HUDEP-2 (cell line): ENCODE data around the gene SLC27A3.
A peak's percentile ranks its signal among the peaks of the same experiment; 100 is the strongest.

Experiments used
- DNase-seq, 76 experiments: peaks; one replicate each; lab custom pipeline; 2025; ENCODE audit not compliant: unreplicated experiment in 76 of 76; lab: John Stamatoyannopoulos, UW

Gene SLC27A3, protein sequence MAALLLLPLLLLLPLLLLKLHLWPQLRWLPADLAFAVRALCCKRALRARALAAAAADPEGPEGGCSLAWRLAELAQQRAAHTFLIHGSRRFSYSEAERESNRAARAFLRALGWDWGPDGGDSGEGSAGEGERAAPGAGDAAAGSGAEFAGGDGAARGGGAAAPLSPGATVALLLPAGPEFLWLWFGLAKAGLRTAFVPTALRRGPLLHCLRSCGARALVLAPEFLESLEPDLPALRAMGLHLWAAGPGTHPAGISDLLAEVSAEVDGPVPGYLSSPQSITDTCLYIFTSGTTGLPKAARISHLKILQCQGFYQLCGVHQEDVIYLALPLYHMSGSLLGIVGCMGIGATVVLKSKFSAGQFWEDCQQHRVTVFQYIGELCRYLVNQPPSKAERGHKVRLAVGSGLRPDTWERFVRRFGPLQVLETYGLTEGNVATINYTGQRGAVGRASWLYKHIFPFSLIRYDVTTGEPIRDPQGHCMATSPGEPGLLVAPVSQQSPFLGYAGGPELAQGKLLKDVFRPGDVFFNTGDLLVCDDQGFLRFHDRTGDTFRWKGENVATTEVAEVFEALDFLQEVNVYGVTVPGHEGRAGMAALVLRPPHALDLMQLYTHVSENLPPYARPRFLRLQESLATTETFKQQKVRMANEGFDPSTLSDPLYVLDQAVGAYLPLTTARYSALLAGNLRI

GRCh38 chr1:153774780-153775457 lies at the start of gene SLC27A3:
SLC27A3 (plus strand) TSS chr1:153775407; CDS start chr1:153775498, 91 bp downstream.
- no peak for DNase-seq

DNA sequence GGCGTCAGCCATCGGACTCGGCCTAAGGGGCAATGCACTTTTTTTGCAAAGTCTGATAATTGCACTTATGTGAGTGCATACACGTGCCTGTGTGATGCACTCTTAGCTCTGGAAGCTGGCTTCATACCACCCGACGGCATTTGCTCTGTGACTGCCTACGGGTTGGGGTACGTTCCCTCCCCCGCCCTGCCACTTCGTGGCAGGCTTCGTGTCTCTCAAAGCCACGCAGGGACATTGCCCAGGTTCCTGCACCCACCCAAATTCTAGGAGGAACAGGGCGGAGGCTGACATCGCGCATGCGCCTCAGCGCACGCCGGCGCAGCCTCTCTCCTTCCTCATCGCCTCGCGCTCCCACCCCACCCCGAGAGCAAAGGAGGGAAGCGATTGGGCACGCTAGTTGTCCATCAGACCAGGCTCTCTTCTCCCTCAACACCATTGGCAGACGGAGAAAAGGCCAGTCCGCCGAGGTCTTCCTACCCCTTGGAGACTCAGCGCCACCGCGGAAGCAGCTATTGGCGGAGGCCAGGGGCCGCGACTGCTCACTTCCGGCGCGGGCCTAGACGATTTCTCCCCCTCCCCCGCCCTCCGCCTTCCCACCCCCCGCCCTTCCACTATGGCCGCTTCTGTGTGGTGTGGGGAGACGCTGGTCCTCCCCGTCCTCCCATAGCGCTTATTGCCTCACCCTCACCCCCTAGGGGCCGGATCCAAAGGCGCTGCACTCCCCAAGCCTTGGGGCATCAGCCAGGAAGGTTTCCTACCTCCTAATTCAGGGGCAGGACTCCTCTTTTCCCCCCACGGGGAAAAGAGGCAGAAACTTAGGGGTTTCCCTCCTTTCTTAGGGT lies 47.5 kb upstream of the SLC27A3 start, which contains the start of gene INTS3:
Gene INTS3 (plus strand): TSS at position 588 of the 842 bp plus-strand sequence. CDS start 585 bp downstream, outside the sequence.
- peak; percentile 25 to 100 (median 99) for DNase-seq

- DNase-seq = peak in 12 of 76 experiments; percentile 3 to 36 (median 20)
Measured at GRCh38 chr1:153728305-153729066, 46.7 kb upstream of the SLC27A3 start.

DNA sequence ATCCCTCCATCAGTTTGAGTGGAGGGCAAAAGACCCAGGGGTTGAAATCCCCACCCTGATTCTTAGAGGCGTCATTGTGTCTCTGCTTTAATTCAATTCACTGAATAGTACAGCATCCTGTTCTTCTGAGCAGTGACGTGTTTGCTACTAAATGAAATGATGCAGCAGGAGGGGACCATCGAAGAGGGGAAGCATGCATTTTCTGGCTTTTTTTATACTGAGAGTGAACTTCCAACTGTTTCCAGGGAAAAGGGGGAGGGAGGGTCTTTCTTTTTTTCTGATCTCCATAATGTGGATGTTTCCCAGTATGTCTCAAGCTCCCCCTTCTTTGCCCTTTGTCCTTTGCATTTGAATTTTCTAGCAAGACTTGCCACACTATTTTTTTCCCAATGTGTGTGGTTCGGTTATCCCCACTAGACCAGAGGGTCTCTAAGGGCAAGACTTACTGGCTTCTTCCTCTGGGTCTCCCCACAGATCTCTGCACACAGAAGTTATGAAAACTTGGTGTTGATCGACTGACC lies 44.7 kb upstream of the SLC27A3 start:
- no peak for DNase-seq

- DNase-seq = no peak
Measured at GRCh38 chr1:153733970-153734369, 41.2 kb upstream of the SLC27A3 start.

GRCh38 chr1:153734396-153735089 lies 40.7 kb upstream of the SLC27A3 start:
- no peak for DNase-seq

GRCh38 chr1:153735090-153735420 lies 40.2 kb upstream of the SLC27A3 start:
- no peak for DNase-seq

GRCh38 chr1:153741986-153742385 lies 33.2 kb upstream of the SLC27A3 start:
- no peak for DNase-seq

DNA sequence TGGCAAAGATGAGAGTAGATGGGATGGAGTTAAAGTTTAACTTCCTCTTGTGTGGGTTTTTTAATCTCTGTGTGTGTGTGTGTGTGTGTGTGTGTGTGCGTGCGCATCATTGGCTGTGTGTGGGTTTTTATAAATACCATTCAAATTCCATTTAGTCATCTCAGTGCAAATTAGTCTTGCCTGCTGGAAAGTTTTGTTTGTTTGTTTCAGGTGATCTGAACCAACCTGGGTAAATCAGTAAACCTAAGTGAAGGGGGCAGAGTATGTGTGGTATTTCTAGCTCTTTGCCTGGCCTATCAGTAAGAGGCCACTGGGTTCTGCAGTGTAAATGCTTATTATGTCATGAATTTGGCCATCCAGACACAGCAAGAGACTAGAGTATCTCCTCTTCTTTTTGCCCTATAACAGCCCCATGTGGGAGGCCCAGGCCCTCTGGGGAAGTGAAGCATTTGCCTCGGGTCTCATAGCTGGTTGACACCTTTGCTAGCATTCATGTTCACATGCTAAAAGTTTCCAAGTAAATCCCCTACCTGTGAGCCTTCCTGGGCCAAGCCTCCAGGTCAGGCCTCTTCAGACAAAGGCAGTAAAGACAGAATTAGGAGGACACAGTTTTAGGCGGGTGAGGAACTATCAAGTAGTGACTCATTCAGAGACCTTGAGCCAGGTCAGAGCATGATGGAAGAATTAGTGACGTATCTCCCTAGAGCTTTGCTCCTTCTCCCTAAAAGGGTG lies 32.6 kb upstream of the SLC27A3 start:
- no peak for DNase-seq

- DNase-seq = no peak
Measured at GRCh38 chr1:153745417-153745816, 29.8 kb upstream of the SLC27A3 start.

DNA sequence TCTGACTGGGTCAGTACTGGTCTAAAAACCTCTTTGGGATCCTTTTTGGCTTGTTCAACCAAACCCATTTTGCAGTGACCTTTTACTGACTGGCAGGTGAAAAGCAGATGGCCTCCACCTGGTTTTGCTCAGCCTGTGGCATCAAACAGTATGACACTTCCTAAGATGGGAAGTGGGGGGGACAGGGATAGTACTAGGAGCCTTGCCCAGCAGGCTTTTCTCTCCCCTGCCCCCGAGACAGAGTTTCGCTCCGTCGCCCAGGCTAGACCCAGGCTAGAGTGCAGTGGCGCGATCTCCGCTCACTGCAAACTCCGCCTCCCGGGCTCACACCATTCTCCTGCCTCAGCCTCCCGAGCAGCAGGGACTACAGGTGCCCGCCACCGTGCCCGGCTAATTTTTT lies 29.0 kb upstream of the SLC27A3 start:
- no peak for DNase-seq

- DNase-seq = no peak
Measured at GRCh38 chr1:153748903-153749302, 26.3 kb upstream of the SLC27A3 start.

GRCh38 chr1:153749408-153750005 lies 25.7 kb upstream of the SLC27A3 start:
- DNase-seq = peak in 72 of 76 experiments; percentile 19 to 87 (median 69)

DNA sequence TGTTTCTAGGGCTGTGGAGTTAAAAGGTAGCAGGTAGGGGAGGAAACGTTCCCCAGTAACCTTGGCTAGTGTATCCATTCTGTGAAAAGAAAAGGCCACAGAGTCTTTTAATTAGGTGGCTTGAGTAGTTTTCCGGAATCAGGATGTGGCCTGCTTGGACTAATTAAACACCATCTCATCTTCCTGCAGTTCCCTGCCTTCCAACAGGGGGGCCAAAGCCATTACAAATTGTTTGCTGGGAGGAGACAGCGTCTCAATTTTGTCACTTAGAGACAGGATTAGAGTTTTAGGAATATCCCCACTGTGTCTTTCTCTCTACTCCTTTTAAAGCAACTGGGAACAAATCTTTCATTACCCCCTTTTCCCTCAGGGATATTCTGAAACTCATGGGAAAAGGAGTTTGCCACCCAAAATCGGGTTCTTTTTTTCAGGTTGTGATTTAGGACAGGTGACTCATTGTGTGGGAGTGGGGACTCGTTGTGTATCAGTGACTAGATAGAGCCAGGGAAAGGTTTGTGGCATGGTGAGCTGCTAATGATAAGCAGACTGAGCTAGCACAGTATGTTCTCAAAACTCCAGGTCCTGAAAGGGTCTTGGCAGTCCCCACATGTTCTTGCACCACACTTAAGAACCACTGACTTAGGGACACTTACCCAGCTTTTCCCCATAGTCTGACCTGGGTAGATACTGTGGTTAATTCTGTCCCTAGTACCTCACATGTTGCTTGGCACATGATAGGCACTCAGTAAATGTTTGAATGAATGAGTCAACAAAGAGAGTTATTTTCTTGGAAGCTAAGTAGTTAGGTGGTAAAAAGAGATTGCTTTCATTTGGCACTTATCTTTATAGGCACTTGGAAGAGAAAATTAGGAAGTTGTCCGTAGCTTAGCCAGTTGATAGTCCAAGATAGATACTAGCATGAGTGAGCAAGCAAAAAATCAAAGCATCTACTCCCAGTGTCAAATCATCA lies 24.9 kb upstream of the SLC27A3 start:
- peak in 35 of 76 experiments; percentile 5 to 72 (median 28) for DNase-seq

- no peak for DNase-seq
Measured at GRCh38 chr1:153752072-153752471, 23.1 kb upstream of the SLC27A3 start.

GRCh38 chr1:153752571-153753195 lies 22.5 kb upstream of the SLC27A3 start:
- DNase-seq = no peak
